Stimulated activated CD8-positive, alpha-beta memory T cell treated with anti-CD3 and anti-CD28 coated beads, Interleukin-7, amount 100 ng/mL, for 1 hour (primary cell): ENCODE results near the gene ATXN2.
A peak's percentile ranks its signal among the peaks of the same experiment; 100 is the strongest.

ENCODE experiments used
- DNase-seq, 2 donors: peaks; one replicate each; pipeline ENCODE4 v3.0.0-alpha.2; 2020; ENCODE audit warnings: low read depth in 2 of 2

ATXN2 gene

GRCh38 chr12:111437816-111438454, 161.2 kb downstream of the ATXN2 start:
- no peak for DNase-seq

- DNase-seq: no peak
Observed at GRCh38 chr12:111436811-111437210, 162.3 kb downstream of the ATXN2 start.

- no peak for DNase-seq
Observed at GRCh38 chr12:111436266-111436665, 162.8 kb downstream of the ATXN2 start.

GRCh38 chr12:111435661-111436201, 163.4 kb downstream of the ATXN2 start:
- no peak for DNase-seq

GRCh38 chr12:111434680-111435338, 164.3 kb downstream of the ATXN2 start:
- peak; percentile 76 for DNase-seq

GRCh38 chr12:111434049-111434448, 165.1 kb downstream of the ATXN2 start:
- no peak for DNase-seq

GRCh38 chr12:111431772-111432171, 167.3 kb downstream of the ATXN2 start:
- no peak for DNase-seq

GRCh38 chr12:111430433-111431353, 168.4 kb downstream of the ATXN2 start:
- DNase-seq: peak in 1 of 2 donors; percentile 44

GRCh38 chr12:111429828-111430432, 169.2 kb downstream of the ATXN2 start:
- DNase-seq: peak; percentile 57 to 60

GRCh38 chr12:111428728-111429175, 170.4 kb downstream of the ATXN2 start:
- no peak for DNase-seq

GRCh38 chr12:111428081-111428727, 170.9 kb downstream of the ATXN2 start:
- no peak for DNase-seq

- no peak for DNase-seq
Observed at GRCh38 chr12:111427417-111428074, 171.6 kb downstream of the ATXN2 start.

- no peak for DNase-seq
Observed at GRCh38 chr12:111426344-111427185, 172.6 kb downstream of the ATXN2 start.

GRCh38 chr12:111425655-111426054, 173.5 kb downstream of the ATXN2 start:
- DNase-seq: no peak

GRCh38 chr12:111424793-111425251, 174.3 kb downstream of the ATXN2 start:
- no peak for DNase-seq

- DNase-seq: no peak
Observed at GRCh38 chr12:111424189-111424792, 174.8 kb downstream of the ATXN2 start.

GRCh38 chr12:111420494-111420893, 178.6 kb downstream of the ATXN2 start:
- no peak for DNase-seq

GRCh38 chr12:111419784-111420183, 179.3 kb downstream of the ATXN2 start:
- DNase-seq: no peak

GRCh38 chr12:111418594-111418880, 180.6 kb downstream of the ATXN2 start:
- DNase-seq: no peak
